SU-DHL-6 (cell line): ENCODE results near the gene WWTR1.

Source experiments
- H2AFZ ChIP-seq: fragments of 200-600 bp; sonication (generic); 2 replicates; pipeline ENCODE4 v1.6.1; 2014; ENCODE audit warnings: low read depth, mild to moderate bottlenecking, moderate library complexity, mixed read lengths, antibody characterized with exemption, low read length; ENCODE audit not compliant: severe bottlenecking
- H3F3A ChIP-seq: fragments of 200-600 bp; shearing (Covaris generic); 2 replicates; pipeline ENCODE4 v1.6.0; 2016; ENCODE audit warnings: antibody characterized with exemption, mild to moderate bottlenecking; ENCODE audit not compliant: insufficient read depth
- H3K27ac ChIP-seq: fragments of 200-600 bp; sonication (generic); 2 replicates; pipeline ENCODE4 v1.5.1; 2016; ENCODE audit warnings: low read depth, mild to moderate bottlenecking, low read length, moderate library complexity, mixed read lengths
- H3K27me3 ChIP-seq: fragments of 200-600 bp; sonication (generic), shearing (Covaris generic); 2 replicates; pipeline ENCODE4 v1.6.0; 2014; ENCODE audit warnings: mild to moderate bottlenecking, low read length
- H3K36me3 ChIP-seq: fragments of 200-600 bp; sonication (generic); 2 replicates; pipeline ENCODE4 v1.6.1; 2014; ENCODE audit warnings: mild to moderate bottlenecking, low read length, mixed read lengths
- H3K4me2 ChIP-seq: fragments of 300-600, 200-600 bp; shearing (Covaris generic), sonication (generic); 2 replicates; pipeline ENCODE4 v1.6.0; 2014; ENCODE audit warnings: low read length, low read depth, mild to moderate bottlenecking; ENCODE audit not compliant: poor library complexity, severe bottlenecking
- H3K4me3 ChIP-seq: fragments of 200-600 bp; sonication (generic); 2 replicates; pipeline ENCODE4 v1.5.1; 2014; ENCODE audit warnings: antibody characterized with exemption, low read length, mild to moderate bottlenecking, mixed read lengths; ENCODE audit not compliant: insufficient read depth, poor library complexity, severe bottlenecking
- H3K79me2 ChIP-seq: fragments of 200-600 bp; sonication (generic); 2 replicates; pipeline ENCODE4 v1.6.1; 2014; ENCODE audit warnings: mild to moderate bottlenecking, low read length, moderate library complexity; ENCODE audit not compliant: insufficient read depth
- H3K9ac ChIP-seq: fragments of 200-600 bp; sonication (generic); 2 replicates; pipeline ENCODE4 v1.7.0; 2014; ENCODE audit warnings: mild to moderate bottlenecking, low read length
- H3K9me2 ChIP-seq: fragments of 200-600 bp; sonication (generic); replicated peaks from 2 replicates; pipeline ENCODE4 v1.6.1; 2014; ENCODE audit warnings: low read length; ENCODE audit not compliant: insufficient read depth
- H3K9me3 ChIP-seq: fragments of 200-600 bp; sonication (generic); 2 replicates; pipeline ENCODE4 v1.6.1; 2014; ENCODE audit warnings: low read length, mixed read lengths; ENCODE audit not compliant: insufficient read depth
- H4K20me1 ChIP-seq: fragments of 200-600 bp; sonication (generic); 2 replicates; pipeline ENCODE4 v1.6.1; 2014; ENCODE audit warnings: low read depth, mild to moderate bottlenecking, antibody characterized with exemption, low read length, moderate library complexity, mixed read lengths
- EZH2phosphoT487 ChIP-seq: fragments of 200-600 bp; sonication (generic), shearing (Covaris generic); conservative IDR thresholded peaks from 2 replicates; pipeline ENCODE4 v1.6.1; 2018; ENCODE audit warnings: mild to moderate bottlenecking, antibody characterized with exemption, low read length, moderate library complexity, mixed read lengths
- TF ChIP-seq, protein P1 (sequence below): fragments of 200-600 bp; sonication (generic); IDR thresholded peaks from one replicate; pipeline ENCODE4 v1.5.1; 2017; ENCODE audit warnings: antibody characterized with exemption, mild to moderate bottlenecking, low read length, moderate library complexity; ENCODE audit not compliant: insufficient read depth, poor library complexity, severe bottlenecking

Gene WWTR1

DNA sequence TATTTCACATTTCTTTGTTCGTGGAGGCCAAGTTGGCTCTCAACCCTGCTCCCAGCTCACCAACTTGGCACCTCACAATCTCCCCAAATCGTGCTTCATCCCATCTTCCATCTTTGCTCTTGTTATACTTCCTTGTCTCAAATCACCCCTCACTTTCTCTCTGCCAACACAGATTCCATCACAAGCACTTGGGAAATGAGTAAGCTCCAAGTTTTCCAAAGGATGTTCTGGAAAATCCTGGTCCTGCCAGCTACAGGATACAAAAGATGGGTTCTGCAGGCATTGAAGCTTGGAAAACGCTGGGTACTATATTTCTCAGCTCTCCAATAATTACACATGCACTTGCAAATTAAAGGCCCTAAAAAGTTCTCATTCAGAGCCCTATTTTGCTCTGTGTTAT is 187.4 kb downstream of the WWTR1 start:
- H3F3A ChIP-seq, result no peaks in the 10 kb centered on the region
- H3K27me3 ChIP-seq, result no peaks in the 10 kb centered on the region
- H3K4me2 ChIP-seq, result no peak overlapping the region
- no peaks in the 10 kb centered on the region for H3K9me3 ChIP-seq
- H4K20me1 ChIP-seq, result no peaks in the 10 kb centered on the region
- no peak overlapping the region for H3K4me3 ChIP-seq
- no peak overlapping the region for H2AFZ ChIP-seq
- no peaks in the 10 kb centered on the region for H3K9me2 ChIP-seq
- no peak overlapping the region for H3K27ac ChIP-seq
- TF ChIP-seq, protein P1, sequence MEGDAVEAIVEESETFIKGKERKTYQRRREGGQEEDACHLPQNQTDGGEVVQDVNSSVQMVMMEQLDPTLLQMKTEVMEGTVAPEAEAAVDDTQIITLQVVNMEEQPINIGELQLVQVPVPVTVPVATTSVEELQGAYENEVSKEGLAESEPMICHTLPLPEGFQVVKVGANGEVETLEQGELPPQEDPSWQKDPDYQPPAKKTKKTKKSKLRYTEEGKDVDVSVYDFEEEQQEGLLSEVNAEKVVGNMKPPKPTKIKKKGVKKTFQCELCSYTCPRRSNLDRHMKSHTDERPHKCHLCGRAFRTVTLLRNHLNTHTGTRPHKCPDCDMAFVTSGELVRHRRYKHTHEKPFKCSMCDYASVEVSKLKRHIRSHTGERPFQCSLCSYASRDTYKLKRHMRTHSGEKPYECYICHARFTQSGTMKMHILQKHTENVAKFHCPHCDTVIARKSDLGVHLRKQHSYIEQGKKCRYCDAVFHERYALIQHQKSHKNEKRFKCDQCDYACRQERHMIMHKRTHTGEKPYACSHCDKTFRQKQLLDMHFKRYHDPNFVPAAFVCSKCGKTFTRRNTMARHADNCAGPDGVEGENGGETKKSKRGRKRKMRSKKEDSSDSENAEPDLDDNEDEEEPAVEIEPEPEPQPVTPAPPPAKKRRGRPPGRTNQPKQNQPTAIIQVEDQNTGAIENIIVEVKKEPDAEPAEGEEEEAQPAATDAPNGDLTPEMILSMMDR, result no peak
- no peak for TF ChIP-seq EZH2phosphoT487
- no peak overlapping the region for H3K9ac ChIP-seq
- H3K36me3 ChIP-seq, result no peaks in the 10 kb centered on the region
- no peaks in the 10 kb centered on the region for H3K79me2 ChIP-seq

- H3K27me3 ChIP-seq, result no peaks in the 10 kb centered on the region
- no peaks in the 10 kb centered on the region for H3F3A ChIP-seq
- H3K79me2 ChIP-seq, result no peaks in the 10 kb centered on the region
- no peaks in the 10 kb centered on the region for H3K9me3 ChIP-seq
- TF ChIP-seq, protein P1, result no peak
- no peak for TF ChIP-seq EZH2phosphoT487
- H3K36me3 ChIP-seq, result no peaks in the 10 kb centered on the region
- H3K9ac ChIP-seq, result no peak overlapping the region
- no peaks in the 10 kb centered on the region for H4K20me1 ChIP-seq
- no peak overlapping the region for H2AFZ ChIP-seq
- no peaks in the 10 kb centered on the region for H3K9me2 ChIP-seq
- H3K27ac ChIP-seq, result no peak overlapping the region
- no peak overlapping the region for H3K4me3 ChIP-seq
- H3K4me2 ChIP-seq, result no peak overlapping the region
These were observed 189.2 kb downstream of the WWTR1 start for GRCh38 chr3:149468504-149469212.
